HG02840 (cell line): Measurements from ENCODE around the gene GALK1.
"Not testable (repeated sequence)": the region's sequence is repeated elsewhere in the genome, so short reads cannot be mapped to it uniquely, and the experiment has no call there.

ENCODE experiments used
- ATAC-seq: cut with Tn5 transposase; IDR thresholded peaks from one replicate; pipeline ENCODE4 v1.9.1; 2021; ENCODE audit warnings: mild to moderate bottlenecking, moderate library complexity, moderate number of reproducible peaks; ENCODE audit not compliant: unreplicated experiment, low FRiP score

GALK1 gene

DNA sequence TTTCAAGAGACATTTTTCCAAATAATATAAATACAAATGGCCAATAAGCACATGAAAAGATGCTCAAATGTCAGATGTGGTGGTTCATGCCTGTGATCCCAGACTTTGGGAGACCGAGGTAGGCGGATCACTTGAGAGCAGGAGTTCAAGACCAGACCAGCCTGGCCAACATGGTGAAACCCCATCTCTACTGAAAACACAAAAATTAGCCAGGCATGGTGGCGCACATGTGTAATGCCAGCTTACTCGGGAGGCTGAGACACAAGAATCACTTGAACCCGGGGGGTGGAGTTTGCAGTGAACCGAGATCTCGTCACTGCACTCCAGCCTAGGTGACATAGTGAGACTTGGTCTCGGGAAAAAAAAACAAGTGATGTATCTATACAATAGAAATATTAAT, 2.9 kb upstream of the GALK1 start:
- ATAC-seq, result no peak

DNA sequence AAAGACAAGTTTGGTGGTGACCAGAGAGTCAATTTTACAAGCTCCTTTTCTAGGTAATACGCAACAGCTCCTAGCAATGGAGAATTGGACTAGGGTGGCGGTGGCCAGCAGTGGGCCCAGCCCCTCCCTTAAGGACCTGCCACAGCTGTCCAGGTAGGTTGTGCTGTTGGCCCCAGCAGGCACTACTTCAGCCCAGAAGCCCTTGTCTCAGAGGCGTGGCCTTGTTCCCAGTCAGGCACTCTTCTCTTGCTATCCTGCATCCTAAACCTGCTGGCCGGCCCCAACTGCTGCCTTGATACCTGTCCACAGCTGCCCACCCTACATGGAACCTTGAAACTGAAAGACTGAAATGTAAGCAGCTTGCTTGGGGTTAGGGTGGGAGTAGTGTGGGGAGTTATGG, 989 bp upstream of the GALK1 start:
- no peak for ATAC-seq

DNA sequence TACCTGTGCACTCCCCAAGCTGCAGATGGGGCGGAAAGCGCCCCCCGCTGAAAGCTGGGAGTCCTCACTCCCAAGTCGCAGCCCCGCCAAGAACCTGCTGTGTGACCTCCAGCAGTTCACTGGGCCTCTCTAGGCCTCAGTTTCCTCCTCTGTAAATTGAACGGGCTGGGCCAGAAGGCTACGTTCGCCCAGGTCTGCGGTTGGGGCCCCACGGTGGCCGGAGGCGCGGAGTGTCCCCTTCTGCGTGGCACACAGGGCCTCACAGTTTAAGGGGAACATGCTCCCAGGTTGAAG, 628 bp downstream of the GALK1 start:
- ATAC-seq, result no peak

DNA sequence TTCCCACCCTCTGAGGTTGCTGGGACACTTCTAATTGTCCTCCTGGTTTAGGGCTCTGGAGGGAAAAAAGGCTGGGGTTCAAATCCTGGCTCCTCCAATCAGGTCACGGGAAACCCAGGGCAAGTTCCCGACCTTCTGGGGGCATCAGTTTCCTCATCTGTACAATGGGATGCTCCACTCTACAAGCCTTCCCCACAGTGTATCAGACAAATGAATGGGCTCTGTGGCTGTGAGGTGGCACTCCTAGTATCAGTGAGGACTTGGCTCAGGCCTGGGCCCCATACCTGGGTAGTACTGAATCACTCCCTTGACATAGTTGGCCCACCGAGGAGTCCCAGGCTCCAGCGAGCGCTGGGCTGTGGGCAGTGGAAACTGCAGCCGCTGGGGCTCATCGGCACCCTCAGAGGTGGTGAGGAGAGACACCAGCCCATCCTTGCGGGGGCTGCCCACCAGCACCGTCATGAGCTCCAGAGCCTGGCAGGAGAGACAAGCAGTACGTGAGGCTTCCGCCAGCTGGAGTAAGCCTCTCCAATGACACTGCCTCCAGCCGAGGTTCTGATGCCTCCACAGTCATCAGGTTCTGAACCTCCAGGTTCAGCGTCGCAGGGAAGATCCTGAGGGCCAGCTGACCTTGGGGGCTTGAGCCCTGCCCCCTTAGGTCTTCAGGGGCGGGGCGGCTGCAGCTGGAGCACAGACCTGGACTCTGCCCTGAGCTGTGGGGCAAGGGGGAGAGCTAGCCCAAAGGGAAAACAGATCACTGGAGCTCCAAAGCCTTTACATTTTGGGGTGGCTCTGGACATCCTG, 1.2 kb downstream of the GALK1 start:
- no peak for ATAC-seq

DNA sequence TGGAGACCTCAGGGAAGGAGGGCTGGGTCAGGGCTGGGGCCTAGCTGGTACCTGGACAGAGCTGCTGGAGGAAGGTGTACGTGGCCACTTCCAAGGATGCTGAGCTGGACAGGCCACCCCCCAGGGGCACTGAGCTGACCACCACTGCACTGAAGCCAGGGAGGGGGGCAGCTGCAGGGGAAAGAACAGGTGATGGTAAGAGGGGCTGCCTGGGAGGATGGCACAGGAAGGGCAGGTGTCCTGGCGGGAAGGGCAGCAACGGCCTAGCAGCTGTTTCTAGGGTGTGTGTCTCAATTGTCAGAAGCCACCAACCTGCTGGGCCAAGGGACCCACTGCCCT, 1.8 kb downstream of the GALK1 start:
- ATAC-seq, result no peak

DNA sequence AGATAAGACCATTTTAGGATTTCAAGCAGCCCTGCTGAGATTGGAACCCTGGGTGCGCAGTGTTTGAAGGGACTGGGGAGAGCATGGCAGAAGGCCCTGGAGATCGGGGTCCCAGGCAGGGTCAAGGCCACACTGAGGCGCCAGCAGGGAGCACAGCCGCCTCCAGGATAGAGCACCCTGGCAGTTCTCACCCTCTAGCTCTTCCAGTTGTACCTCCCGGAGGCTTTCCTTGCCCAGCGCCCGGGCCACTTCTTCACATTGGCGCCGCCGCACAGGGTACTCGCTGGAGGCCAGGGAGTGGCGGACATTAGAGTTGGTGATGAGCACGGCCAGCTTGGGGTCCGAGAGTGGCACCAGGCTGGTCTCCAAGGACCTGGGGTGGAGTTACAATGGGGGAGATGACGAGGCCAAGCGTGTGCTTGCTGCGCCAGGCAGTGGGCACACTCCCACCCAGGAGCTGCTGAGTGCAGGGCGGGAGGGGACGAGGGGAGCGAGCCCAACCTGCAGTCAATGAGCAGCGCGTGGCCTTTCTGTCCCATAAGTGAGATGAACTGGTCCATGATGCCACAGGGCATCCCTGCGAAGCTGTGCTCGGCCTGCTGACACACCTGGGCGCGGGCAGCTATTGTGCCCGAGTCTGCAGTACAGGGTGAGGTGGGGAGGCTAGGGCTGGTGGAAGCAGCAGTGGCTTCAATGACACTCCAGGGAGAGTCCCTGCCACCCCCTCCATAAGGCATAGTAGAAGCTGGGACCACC, 2.3 kb downstream of the GALK1 start:
- no peak for ATAC-seq

DNA sequence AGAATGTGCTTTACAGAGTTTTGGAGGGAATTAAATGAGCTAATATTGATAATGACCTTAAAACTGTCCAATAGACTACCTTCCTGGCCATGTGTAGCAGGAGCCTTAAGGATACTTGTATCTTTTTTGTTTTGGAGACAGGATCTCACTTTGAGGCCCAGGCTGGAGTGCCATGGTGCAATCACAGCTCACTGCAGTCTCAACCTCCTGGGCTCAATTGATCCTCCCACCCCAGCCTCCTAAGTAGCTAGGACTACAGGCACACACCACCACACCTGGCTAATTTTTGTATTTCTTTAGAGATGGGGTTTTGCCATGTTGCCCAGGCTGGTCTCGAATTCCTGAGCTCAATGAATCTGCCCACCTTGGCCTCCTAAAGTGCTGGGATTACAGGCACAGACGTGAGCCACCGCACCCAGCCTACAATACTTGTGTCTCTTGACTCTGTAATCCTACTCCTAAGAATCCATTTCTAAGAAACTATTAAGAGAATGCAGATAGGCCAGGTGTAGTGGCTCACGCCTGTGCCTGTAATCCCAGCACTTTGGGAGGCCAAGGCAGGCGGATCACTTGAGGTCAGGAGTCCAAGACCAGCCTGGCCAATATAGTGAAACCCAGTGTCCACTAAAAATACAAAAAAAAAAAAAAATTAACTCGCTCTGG, 4.9 kb downstream of the GALK1 start:
- not testable (repeated sequence) for ATAC-seq

DNA sequence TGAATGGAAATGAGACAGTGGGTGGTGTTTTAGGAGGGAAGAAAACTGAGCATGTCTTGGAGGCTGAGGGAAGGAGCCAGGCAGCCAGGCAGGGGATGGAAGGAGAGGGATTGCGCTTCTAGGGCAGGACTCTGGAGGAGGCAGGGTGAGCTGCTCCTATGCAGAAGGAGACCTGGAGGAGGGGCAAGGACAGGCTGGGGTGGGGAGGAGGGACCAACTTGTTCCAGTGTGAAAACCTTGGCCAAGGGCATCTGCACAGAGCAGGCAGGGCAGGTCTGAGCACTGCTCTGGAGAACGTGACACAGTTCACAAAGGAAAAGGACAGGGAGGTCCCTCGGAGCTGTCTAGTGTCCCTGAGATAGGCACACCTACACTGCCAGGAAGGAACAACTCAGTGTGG, 5.5 kb downstream of the GALK1 start:
- no peak for ATAC-seq

DNA sequence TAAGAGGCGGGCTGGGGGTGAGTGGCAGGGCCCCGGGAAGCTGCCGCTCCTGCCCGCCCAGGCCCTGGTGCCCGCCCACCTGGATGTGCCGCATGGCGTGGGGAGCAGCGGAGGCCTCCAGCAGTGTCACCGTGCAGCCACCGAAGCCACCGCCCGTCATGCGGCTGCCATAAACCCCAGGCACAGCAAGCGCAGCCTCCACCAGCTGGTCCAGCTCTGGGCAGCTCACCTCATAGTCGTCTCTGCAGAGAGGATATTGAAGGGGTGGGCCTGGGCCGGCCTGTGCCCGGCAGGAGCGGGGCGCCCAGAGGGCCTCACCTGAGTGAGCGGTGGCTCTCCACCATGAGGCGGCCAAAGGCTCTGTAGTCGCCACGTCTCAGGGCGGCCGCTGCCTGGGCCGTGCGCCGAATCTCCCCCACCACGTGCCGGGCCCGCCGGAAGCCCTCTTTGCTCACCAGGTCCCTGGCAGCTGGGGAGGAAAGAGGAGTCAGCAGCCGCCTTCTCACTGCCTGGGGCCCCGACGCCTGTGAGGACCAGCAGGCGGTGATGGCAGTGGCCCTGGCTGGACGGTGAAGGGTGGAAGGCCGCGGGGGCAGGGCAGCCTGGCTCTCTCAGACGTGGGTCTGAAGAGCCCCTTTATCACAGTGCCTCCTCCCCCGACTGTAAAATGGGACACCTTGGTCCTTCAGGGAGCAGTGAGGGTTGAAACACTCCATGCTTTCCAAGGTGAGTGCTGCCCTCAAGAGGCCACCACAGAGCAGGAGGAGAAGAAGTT, 6.7 kb downstream of the GALK1 start:
- ATAC-seq, result no peak

DNA sequence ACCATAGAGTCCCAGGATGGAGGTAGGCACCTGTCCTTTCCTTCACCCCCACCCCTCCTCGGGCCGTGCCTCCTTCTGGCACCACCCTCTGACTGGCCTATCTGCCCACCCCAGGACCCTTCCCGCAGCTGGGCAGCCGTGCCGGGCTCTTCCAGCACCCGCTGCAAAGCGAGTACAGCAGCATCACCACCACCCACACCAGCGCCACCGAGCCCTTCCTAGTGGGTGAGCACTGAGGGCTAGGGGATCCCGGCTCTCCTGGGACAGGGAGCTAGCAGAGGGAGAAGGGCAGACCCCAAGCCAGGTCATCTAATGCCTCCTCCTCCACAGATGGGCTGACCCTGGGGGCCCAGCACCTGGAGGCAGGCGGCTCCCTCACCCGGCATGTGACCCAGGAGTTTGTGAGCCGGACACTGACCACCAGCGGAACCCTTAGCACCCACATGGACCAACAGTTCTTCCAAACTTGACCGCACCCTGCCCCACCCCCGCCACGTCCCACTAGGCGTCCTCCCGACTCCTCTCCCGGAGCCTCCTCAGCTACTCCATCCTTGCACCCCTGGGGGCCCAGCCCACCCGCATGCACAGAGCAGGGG, 7.8 kb downstream of the GALK1 start:
- ATAC-seq, result no peak

DNA sequence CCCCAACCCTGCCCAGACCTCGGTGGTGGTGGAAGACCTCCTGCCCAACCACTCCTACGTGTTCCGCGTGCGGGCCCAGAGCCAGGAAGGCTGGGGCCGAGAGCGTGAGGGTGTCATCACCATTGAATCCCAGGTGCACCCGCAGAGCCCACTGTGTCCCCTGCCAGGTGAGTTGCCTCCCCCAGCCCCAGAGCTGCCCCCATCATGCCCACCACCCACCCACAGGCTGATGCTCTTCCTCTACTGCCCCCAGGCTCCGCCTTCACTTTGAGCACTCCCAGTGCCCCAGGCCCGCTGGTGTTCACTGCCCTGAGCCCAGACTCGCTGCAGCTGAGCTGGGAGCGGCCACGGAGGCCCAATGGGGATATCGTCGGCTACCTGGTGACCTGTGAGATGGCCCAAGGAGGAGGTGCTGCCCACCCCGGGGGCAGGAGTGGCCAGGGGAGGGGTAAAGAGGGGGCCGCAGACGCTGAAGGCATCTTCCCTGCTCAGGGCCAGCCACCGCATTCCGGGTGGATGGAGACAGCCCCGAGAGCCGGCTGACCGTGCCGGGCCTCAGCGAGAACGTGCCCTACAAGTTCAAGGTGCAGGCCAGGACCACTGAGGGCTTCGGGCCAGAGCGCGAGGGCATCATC, 8.4 kb downstream of the GALK1 start:
- ATAC-seq, result no peak

DNA sequence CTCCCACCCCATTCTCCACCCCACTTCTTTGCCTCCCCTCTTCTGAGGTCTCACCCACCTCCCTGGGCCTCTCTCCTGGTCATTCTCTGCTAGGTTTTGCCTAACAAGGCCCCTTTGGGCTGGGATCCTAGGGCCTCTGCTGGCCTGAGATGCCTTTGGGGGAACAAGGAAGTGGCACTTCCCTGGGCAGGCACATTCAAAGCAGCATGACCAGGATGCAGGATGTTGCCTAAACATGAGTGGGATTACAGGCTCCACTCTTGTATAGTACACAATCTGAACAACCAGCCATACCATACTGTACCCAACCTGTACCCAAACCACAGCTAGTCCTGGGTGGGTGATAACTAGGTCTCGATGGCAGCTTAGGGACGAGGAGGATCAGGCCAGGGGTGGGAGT, 9.0 kb downstream of the GALK1 start:
- ATAC-seq, result no peak

DNA sequence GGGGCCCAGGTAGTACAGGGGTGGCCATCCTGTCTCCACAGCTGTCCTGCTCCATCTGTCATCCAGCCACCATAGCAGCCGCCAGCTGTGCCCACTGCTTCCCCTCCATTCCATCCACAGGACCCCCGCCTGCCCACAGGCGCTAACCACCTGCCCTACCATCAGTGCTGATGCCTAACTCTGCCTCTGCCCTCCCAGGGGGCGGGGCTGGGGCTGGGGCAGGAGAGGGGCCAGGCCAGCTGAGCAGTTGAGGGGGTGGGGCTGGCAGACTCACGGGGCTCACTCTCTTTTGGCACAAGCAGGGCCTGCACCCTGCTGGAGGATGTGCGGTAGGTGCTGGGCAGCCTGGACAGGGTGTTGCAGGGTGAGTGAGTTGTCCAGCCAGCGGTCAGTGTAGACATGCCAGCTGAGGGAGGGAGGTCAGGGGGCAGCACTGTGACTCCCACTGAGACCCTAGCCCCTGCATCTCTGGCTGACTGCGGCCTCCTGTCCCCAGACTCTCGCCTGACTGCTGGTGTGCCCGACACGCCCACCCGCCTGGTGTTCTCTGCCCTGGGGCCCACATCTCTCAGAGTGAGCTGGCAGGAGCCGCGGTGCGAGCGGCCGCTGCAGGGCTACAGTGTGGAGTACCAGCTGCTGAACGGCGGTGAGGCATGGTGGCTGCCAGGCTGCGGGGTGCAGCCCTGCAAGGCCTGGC, 9.6 kb downstream of the GALK1 start:
- no peak for ATAC-seq

DNA sequence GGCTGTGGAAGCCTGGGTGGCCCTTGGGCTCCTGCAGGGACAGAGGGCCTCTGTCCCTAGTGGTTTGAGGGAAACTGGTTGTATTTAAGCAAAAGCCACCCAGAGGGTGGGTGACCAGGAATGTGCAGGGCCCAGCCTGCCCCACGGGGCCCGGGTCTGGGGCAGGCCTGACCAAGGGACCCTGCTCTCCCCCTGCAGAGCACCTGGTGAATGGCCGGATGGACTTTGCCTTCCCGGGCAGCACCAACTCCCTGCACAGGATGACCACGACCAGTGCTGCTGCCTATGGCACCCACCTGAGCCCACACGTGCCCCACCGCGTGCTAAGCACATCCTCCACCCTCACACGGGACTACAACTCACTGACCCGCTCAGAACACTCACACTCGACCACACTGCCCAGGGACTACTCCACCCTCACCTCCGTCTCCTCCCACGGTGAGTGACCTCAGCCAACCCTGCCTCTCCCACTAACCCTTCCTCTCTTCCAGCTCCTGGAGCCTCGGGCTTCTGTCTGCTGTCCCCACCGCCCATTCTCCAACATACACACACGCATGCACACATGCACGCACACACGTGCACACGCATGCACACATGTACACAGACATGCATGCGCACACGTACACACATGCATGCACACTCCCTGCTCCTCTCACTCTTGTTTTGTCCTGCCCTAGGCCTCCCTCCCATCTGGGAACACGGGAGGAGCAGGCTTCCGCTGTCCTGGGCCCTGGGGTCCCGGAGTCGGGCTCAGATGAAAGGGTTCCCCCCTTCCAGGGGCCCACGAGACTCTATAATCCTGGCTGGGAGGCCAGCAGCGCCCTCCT, 10.4 kb downstream of the GALK1 start:
- no peak for ATAC-seq

DNA sequence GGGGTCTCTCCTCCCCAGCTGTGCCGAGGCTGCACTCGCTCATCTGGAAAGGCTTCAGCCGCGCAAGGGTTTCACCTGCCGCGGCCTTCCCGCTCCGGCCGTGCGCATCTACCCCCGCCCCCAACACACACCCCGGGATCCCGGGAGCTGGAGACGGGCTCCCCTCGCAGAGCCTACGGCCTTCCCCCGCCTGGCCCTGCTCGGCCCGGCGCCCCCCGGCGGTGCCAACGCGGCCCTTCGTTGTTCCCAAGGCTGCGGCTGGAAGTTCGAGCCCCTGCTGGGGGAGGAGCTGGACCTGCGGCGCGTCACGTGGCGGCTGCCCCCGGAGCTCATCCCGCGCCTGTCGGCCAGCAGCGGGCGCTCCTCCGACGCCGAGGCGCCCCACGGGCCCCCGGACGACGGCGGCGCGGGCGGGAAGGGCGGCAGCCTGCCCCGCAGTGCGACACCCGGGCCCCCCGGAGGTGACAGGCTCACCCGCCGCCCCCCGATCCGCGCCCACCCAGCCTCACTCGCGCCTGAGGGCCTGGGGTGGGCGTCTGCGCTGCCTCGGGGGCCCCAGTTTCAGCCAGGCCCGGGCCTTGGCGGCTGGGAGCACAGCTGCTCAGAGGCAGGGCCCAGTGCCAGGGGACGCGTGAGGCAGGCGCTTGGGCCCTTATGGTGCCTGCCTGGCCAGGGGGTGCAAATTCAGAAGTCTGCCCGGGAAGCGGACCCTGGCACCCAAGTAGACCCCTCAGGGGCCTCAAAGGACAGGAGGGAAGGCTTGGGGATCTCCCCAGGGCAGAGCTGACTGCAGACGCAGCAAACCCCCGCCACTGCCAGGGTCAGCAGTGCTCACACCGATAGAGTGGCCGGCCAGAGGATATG, 11.2 kb downstream of the GALK1 start:
- no peak for ATAC-seq

DNA sequence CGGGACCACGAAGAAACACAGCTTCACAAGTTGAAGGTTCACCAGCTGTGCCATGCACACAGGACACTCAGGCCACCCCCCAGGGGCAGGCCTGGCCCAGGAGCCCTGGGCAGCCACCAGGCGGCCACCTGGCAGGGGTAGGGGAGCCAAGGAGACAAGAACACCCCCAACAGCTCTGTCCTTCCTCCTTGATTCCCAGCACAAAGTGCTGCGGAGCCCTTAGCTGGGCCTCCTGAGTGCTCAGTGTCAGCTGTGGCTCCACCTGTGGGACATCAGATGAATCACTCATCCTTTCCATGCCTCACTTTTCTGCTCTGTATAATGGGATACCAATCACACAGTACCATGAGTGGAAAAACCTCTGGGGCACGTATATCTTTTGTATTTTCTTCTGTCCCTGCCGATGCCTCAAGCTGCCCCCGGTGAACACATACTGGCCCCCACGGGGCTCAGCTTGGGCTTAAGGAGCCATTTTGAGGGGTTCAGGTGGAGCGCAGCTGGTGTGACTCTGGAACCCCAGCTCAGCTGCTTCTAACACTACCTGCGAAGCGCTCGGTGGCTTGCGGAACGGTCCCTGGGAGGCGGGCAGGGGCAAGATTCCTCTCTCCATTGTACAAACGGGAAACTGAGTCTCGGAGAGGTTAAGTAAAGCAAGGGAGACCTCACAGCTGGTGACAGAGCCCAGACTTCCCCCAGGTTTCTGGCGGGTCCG, 12.0 kb downstream of the GALK1 start:
- no peak for ATAC-seq

DNA sequence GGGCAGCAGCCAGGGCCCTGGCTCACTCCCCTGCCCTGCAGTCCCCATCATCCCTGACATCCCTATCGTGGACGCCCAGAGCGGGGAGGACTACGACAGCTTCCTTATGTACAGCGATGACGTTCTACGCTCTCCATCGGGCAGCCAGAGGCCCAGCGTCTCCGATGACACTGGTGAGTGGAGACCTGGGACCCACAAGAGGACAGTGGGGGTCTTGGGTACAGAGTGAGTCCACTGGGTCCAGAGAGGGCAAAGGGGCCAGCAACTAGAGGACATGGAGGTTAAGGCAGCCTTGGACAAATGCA, 12.6 kb downstream of the GALK1 start:
- no peak for ATAC-seq
